Measurements from ENCODE around the gene KRT27. TPM values are rescaled to one million over a fixed set of nuclear protein-coding genes. Genes with fewer than 3 reads are reported as not detected.

KRT27 gene
- total RNA-seq, 4 donors from 2014 or later: not detected

DNA sequence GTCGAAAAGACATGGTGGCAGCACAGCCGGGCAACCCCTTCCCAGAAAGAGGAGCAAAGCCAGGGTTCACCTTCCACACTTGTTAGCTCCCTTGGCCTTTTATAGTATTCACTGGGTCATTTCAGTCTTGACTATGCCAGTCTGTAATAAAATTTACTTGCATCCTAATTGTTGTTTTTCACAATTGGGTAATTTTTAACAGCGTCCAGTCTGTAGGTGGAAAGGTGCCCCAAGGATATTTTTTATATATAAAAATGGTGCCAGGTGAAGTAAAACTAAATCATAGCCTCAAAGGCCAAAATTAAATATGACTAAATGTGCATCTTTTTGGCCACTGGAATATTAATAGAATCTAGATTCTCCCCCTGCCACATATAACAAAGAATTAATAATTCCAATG is 10.2 kb downstream of the KRT27 start, which contains the start of gene KRT26:
Gene KRT26 (minus strand): TSS at position 101 of the 400 bp plus-strand sequence. CDS start 88 bp downstream, at position 13.
- DNase-seq: no peak
- TF ChIP-seq POLR2A (IDR thresholded peaks at IDR 0.05): no peak
- TF ChIP-seq, protein P1, sequence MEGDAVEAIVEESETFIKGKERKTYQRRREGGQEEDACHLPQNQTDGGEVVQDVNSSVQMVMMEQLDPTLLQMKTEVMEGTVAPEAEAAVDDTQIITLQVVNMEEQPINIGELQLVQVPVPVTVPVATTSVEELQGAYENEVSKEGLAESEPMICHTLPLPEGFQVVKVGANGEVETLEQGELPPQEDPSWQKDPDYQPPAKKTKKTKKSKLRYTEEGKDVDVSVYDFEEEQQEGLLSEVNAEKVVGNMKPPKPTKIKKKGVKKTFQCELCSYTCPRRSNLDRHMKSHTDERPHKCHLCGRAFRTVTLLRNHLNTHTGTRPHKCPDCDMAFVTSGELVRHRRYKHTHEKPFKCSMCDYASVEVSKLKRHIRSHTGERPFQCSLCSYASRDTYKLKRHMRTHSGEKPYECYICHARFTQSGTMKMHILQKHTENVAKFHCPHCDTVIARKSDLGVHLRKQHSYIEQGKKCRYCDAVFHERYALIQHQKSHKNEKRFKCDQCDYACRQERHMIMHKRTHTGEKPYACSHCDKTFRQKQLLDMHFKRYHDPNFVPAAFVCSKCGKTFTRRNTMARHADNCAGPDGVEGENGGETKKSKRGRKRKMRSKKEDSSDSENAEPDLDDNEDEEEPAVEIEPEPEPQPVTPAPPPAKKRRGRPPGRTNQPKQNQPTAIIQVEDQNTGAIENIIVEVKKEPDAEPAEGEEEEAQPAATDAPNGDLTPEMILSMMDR (IDR thresholded peaks at IDR 0.05): no peak
- Histone ChIP-seq H3K4me3 (no peak within 1 kb of the TSS), H3K27me3 (no peaks in the 10 kb centered on the region), H3K9me3 (no peaks in the 10 kb centered on the region), H3K4me1 (no peaks in the 10 kb centered on the region), H3K36me3 (no peaks in the 10 kb centered on the region), H3K27ac (no peak within 1 kb of the TSS)

DNA sequence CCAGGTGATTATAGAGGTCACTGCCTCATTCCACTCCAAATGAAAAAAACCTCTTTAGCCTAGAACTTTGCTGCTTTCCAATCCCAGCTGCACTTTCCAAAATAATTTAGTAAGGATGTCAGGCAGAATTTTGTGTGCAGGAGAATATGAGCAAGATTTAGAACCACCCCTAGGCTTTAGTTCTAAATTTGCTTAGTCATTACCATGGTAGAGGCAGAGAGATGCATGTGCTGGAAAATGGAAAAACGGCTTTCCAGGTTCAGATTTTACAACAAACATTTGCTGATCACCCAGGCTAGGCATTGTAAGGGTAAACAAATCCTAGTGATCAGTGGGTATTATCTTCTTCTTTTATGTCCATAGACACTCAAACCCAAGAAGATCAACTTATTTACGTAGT is 16.7 kb downstream of the KRT27 start:
- H3K4me3 ChIP-seq: no peak overlapping the region
- H3K4me1 ChIP-seq: no peaks in the 10 kb centered on the region
- no peaks in the 10 kb centered on the region for H3K36me3 ChIP-seq
- TF ChIP-seq, protein P1 (IDR thresholded peaks at IDR 0.05): no peak
- no peak for TF ChIP-seq POLR2A (IDR thresholded peaks at IDR 0.05)
- H3K27me3 ChIP-seq: no peaks in the 10 kb centered on the region
- peaks cover 0 to 12% (median 3%) of the 10 kb centered on the region in 4 donors for H3K9me3 ChIP-seq
- no peak for DNase-seq
- H3K27ac ChIP-seq: no peak overlapping the region

DNA sequence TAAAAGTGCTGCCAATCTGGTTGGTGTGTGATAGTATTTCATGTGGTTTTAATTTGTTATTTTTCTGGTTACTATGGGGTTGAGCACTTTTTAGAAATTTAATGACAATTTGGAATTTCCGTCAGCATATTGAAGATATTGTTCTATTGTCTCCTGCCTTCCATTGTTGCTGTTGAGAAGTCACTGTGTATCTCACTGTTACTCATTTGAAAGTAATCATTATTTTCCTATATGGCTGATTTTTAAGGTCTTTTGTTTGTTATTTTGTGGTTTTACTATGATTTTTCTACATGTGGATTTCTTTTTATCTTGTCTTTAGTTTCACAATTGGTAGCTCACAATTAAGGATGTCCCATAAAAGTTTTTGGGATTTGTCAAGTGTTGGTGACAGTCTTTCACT is 18.6 kb downstream of the KRT27 start:
- Histone ChIP-seq H3K36me3 (no peaks in the 10 kb centered on the region), H3K4me1 (no peaks in the 10 kb centered on the region), H3K27ac (no peak overlapping the region), H3K4me3 (no peak overlapping the region), H3K9me3 (peaks cover 0 to 13% (median 6%) of the 10 kb centered on the region in 4 donors), H3K27me3 (no peaks in the 10 kb centered on the region)
- TF ChIP-seq, protein P1 (IDR thresholded peaks at IDR 0.05): no peak
- TF ChIP-seq POLR2A (IDR thresholded peaks at IDR 0.05): no peak
- no peak for DNase-seq

DNA sequence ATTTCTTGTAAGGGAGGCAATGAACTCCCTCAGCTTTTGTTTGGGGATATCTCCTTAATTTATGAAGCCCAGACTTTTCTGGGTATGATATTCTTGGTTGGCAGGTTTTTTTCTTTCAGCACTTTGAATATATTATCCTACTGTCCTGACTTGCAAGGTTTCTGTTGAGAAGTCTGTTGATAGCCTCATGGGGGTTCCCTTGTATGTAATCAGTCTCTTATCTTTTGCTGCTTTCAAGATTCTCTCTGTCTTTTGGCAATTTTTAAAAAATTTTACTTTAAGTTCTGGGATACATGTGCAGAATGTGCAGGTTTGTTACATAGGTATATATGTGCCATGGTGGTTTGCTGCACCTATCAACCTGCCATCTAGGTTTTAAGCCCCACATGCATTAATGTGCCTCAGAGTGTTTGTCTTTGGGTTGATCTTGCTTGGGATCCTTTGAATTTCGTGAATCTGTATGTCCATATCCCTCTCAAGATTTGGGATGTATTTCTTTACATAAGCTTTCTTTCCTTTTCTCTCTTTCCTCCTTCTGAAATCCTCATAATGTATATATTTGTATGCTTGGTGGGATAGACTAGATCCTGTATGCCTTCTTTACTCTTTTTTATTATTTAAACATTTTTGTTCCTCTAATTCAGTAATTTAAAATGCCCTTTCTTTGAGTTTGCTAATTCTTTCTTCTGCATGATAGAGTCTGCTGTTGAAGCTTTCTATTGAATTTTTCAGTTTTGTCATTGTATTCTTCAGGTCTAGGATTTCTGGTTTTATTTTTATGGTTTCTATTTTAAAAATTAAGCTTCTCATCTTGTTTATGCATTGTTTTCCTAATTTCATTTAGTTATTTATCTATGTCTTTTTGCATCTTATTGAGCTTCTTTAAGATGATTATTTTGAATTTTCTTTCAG is 22.0 kb downstream of the KRT27 start:
- Histone ChIP-seq H3K27ac (no peak overlapping the region), H3K9me3 (peaks cover 0 to 13% (median 6%) of the 10 kb centered on the region in 4 donors), H3K4me1 (no peaks in the 10 kb centered on the region)

DNA sequence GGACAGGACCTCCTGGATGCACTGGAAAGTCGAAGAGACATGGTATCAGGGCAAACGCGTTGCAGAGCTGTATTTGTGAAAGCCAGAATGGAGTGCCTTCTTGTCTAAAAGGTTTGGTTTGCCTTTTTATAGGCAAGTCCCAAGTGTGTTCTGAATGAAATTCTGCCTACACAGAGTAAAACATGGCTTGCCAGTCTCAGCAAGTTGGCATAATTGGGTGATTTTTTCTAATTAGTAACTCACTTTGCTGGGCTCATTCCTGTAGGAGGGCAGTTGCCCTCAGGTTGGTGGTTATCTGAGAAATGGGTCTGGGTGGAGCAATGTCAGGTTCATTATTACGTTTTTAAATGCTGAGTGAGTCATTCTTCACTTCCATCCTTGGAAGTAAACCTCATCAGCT is 27.1 kb downstream of the KRT27 start, which contains the start of gene KRT25:
Gene KRT25 (minus strand): TSS at position 101 of the 400 bp plus-strand sequence. CDS start 60 bp downstream, at position 41.
- no peaks in the 10 kb centered on the region for H3K4me1 ChIP-seq
- TF ChIP-seq, protein P1 (IDR thresholded peaks at IDR 0.05): no peak
- no peak for TF ChIP-seq POLR2A (IDR thresholded peaks at IDR 0.05)
- peaks cover 0 to 4% (median 0%) of the 10 kb centered on the region in 4 donors for H3K9me3 ChIP-seq
- H3K36me3 ChIP-seq: no peaks in the 10 kb centered on the region
- no peaks in the 10 kb centered on the region for H3K27me3 ChIP-seq
- H3K27ac ChIP-seq: no peak within 1 kb of the TSS
- no peak within 1 kb of the TSS for H3K4me3 ChIP-seq
- DNase-seq: no peak

More for the DNA sequence above, 22.0 kb downstream of the KRT27 start:
- TF ChIP-seq POLR2A (IDR thresholded peaks at IDR 0.05): no peak
- TF ChIP-seq, protein P1 (IDR thresholded peaks at IDR 0.05): no peak
- H3K36me3 ChIP-seq: no peaks in the 10 kb centered on the region
- no peaks in the 10 kb centered on the region for H3K27me3 ChIP-seq
- H3K4me3 ChIP-seq: no peak overlapping the region
- no peak for DNase-seq

All from Peyer's patch (tissue), 4 donors.